Neural cell (in vitro differentiated cells): Measurements from ENCODE around the gene PCDH15. TPM values are rescaled to one million over a fixed set of nuclear protein-coding genes. Genes with fewer than 3 reads are reported as not detected.

Source experiments
- H2AFZ ChIP-seq: fragments of 200-600, 300-800 bp; sonication (generic), shearing (Covaris generic); 2 replicates; pipeline ENCODE4 v1.6.0; 2014; ENCODE audit warnings: low read depth, mild to moderate bottlenecking, antibody characterized with exemption, low read length, moderate library complexity
- H3F3A ChIP-seq: fragments of 200-600 bp; shearing (Covaris generic); 2 replicates; pipeline ENCODE4 v1.6.1; 2016; ENCODE audit warnings: mild to moderate bottlenecking, moderate library complexity, mixed read lengths, antibody characterized with exemption, low read length; ENCODE audit not compliant: insufficient read depth, poor library complexity, severe bottlenecking
- H3K27ac ChIP-seq: fragments of 200-600, 300-800 bp; sonication (generic), shearing (Covaris generic); 2 replicates; pipeline ENCODE4 v1.5.1; 2014; ENCODE audit warnings: mild to moderate bottlenecking, low read length, moderate library complexity
- H3K27me3 ChIP-seq: fragments of 300-800, 200-600 bp; sonication (generic), shearing (Covaris generic); 2 replicates; pipeline ENCODE4 v1.6.0; 2014; ENCODE audit warnings: mild to moderate bottlenecking, low read depth, low read length, moderate library complexity; ENCODE audit not compliant: insufficient read depth
- H3K36me3 ChIP-seq: fragments of 300-800, 200-600 bp; sonication (generic), shearing (Covaris generic); 2 replicates; pipeline ENCODE4 v1.5.1; 2014; ENCODE audit warnings: mild to moderate bottlenecking, antibody characterized with exemption, low read length, moderate library complexity; ENCODE audit not compliant: insufficient read depth
- H3K4me2 ChIP-seq: fragments of 300-800, 200-600 bp; sonication (generic), shearing (Covaris generic); 2 replicates; pipeline ENCODE4 v1.6.0; 2014; ENCODE audit warnings: mild to moderate bottlenecking, low read length
- H3K4me3 ChIP-seq: fragments of 300-800, 200-600 bp; sonication (generic), shearing (Covaris generic); 2 replicates; pipeline ENCODE4 v1.5.1; 2014; ENCODE audit warnings: mild to moderate bottlenecking, low read length, moderate library complexity
- H3K79me2 ChIP-seq: fragments of 200-600 bp; shearing (Covaris generic); replicated peaks from 2 replicates; pipeline ENCODE4 v1.6.0; 2014; ENCODE audit warnings: mild to moderate bottlenecking, low read length, moderate library complexity; ENCODE audit not compliant: insufficient read depth
- H3K9ac ChIP-seq: fragments of 300-800, 200-600 bp; sonication (generic), shearing (Covaris generic); 2 replicates; pipeline ENCODE4 v1.6.1; 2016; ENCODE audit warnings: mild to moderate bottlenecking, low read length, mixed read lengths
- H3K9me2 ChIP-seq: fragments of 200-600 bp; shearing (Covaris generic); 2 replicates; pipeline ENCODE4 v1.6.1; 2016; ENCODE audit warnings: mild to moderate bottlenecking, low read length, mixed read lengths; ENCODE audit not compliant: insufficient read depth
- H3K9me3 ChIP-seq: fragments of 200-600, 300-800 bp; sonication (generic), shearing (Covaris generic); 2 replicates; pipeline ENCODE4 v1.6.1; 2016; ENCODE audit warnings: mild to moderate bottlenecking, mixed run types, low read length, moderate library complexity, mixed read lengths
- H4K20me1 ChIP-seq: fragments of 200-600 bp; shearing (Covaris generic); 2 replicates; pipeline ENCODE4 v1.6.1; 2016; ENCODE audit warnings: mild to moderate bottlenecking, mixed run types; ENCODE audit not compliant: insufficient read depth
- EP300 ChIP-seq: fragments of 450-650 bp; conservative IDR thresholded peaks from 2 replicates; pipeline ENCODE4 v1.6.1; 2014; ENCODE audit warnings: antibody characterized with exemption, mild to moderate bottlenecking, moderate library complexity; ENCODE audit not compliant: poor library complexity, severe bottlenecking
- EZH2 ChIP-seq: fragments of 200-600, 300-800 bp; shearing (Covaris generic), sonication (generic); IDR thresholded peaks from 2 replicates; pipeline ENCODE4 v1.6.1; 2014; ENCODE audit warnings: antibody characterized with exemption, low read length, borderline replicate concordance, mild to moderate bottlenecking; ENCODE audit not compliant: insufficient read depth, poor library complexity, severe bottlenecking
- MXI1 ChIP-seq: fragments of 450-650 bp; conservative IDR thresholded peaks from 2 replicates; pipeline ENCODE4 v1.6.1; 2014; ENCODE audit warnings: antibody characterized with exemption, mild to moderate bottlenecking; ENCODE audit not compliant: poor library complexity, severe bottlenecking
- POLR2AphosphoS5 ChIP-seq: IDR thresholded peaks from 2 replicates; pipeline ENCODE4 v1.6.1; 2012
- RAD21 ChIP-seq: fragments of 450-650 bp; conservative IDR thresholded peaks from 2 replicates; pipeline ENCODE4 v1.6.1; 2014; ENCODE audit warnings: antibody characterized with exemption, mild to moderate bottlenecking, moderate library complexity
- SMC3 ChIP-seq: fragments of 450-650 bp; conservative IDR thresholded peaks from 2 replicates; pipeline ENCODE4 v1.6.1; 2014; ENCODE audit warnings: antibody characterized with exemption, mild to moderate bottlenecking, moderate library complexity; ENCODE audit not compliant: poor library complexity
- TAF1 ChIP-seq: IDR thresholded peaks from 2 replicates; pipeline ENCODE4 v1.6.1; 2012; ENCODE audit warnings: low read depth
- polyA plus RNA-seq: library from polyadenylated mRNA; depleted of rRNA; stranded (reverse); fragments of >200 nt; gene quantifications from 2 replicates; pipeline ENCODE4 v1.2.3, GENCODE V29; 2014
- TF ChIP-seq, protein P1 (sequence below): IDR thresholded peaks from 2 replicates; pipeline ENCODE4 v1.6.1; 2012; ENCODE audit warnings: borderline replicate concordance
- TF ChIP-seq, protein P2 (sequence below): fragments of 450-650 bp; IDR thresholded peaks from 2 replicates; pipeline ENCODE4 v1.5.1; 2014; ENCODE audit warnings: antibody characterized with exemption, mild to moderate bottlenecking, moderate library complexity; ENCODE audit not compliant: poor library complexity, severe bottlenecking

Gene PCDH15
- polyA plus RNA-seq, 1 donor from 2014 or later, result 1.2 TPM

- Histone ChIP-seq H2AFZ (no peak overlapping the region), H3K79me2 (no peaks in the 10 kb centered on the region), H3K9ac (no peak overlapping the region), H3K36me3 (no peaks in the 10 kb centered on the region), H3K4me2 (no peak overlapping the region), H3K9me2 (no peaks in the 10 kb centered on the region), H3F3A (no peaks in the 10 kb centered on the region), H4K20me1 (no peaks in the 10 kb centered on the region), H3K9me3 (no peaks in the 10 kb centered on the region), H3K27me3 (no peaks in the 10 kb centered on the region), H3K27ac (no peak overlapping the region), H3K4me3 (no peak overlapping the region)
- TF ChIP-seq POLR2AphosphoS5 (no peak), RAD21 (no peak), EP300 (no peak), TAF1 (no peak), EZH2 (no peak), SMC3 (no peak), MXI1 (no peak)
- TF ChIP-seq, protein P1, sequence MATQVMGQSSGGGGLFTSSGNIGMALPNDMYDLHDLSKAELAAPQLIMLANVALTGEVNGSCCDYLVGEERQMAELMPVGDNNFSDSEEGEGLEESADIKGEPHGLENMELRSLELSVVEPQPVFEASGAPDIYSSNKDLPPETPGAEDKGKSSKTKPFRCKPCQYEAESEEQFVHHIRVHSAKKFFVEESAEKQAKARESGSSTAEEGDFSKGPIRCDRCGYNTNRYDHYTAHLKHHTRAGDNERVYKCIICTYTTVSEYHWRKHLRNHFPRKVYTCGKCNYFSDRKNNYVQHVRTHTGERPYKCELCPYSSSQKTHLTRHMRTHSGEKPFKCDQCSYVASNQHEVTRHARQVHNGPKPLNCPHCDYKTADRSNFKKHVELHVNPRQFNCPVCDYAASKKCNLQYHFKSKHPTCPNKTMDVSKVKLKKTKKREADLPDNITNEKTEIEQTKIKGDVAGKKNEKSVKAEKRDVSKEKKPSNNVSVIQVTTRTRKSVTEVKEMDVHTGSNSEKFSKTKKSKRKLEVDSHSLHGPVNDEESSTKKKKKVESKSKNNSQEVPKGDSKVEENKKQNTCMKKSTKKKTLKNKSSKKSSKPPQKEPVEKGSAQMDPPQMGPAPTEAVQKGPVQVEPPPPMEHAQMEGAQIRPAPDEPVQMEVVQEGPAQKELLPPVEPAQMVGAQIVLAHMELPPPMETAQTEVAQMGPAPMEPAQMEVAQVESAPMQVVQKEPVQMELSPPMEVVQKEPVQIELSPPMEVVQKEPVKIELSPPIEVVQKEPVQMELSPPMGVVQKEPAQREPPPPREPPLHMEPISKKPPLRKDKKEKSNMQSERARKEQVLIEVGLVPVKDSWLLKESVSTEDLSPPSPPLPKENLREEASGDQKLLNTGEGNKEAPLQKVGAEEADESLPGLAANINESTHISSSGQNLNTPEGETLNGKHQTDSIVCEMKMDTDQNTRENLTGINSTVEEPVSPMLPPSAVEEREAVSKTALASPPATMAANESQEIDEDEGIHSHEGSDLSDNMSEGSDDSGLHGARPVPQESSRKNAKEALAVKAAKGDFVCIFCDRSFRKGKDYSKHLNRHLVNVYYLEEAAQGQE, result no peak
Measured at GRCh38 chr10:54060572-54060971, 740.5 kb downstream of the PCDH15 start.

DNA sequence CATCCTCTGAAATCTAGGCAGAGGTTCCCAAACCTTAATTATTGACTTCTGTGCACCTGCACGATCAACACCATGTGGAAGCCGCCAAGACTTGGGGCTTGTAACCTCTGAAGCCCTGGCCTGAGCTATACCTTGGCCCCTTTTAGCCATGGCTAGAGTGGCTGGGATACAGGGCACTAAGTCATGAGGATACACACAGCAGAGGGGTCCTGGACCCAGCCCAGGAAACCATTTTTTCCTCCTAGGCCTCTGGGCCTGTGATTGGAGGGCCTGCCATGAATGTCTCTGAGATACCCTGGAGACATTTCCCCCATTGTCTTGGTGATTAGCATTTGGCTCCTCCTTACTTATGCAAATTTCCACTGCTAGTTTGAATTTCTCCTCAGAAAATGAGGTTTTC, 743.7 kb downstream of the PCDH15 start:
- H3K9ac ChIP-seq, result no peak overlapping the region
- H3K4me2 ChIP-seq, result no peak overlapping the region
- no peaks in the 10 kb centered on the region for H3F3A ChIP-seq
- H2AFZ ChIP-seq, result no peak overlapping the region
- no peak overlapping the region for H3K4me3 ChIP-seq
- no peaks in the 10 kb centered on the region for H3K79me2 ChIP-seq
- no peaks in the 10 kb centered on the region for H3K27me3 ChIP-seq
- TF ChIP-seq RAD21, result no peak
- TF ChIP-seq MXI1, result no peak
- TF ChIP-seq, protein P1, result no peak
- no peak for TF ChIP-seq POLR2AphosphoS5
- no peak for TF ChIP-seq EZH2
- no peak for TF ChIP-seq EP300
- no peak for TF ChIP-seq SMC3
- TF ChIP-seq, protein P2, sequence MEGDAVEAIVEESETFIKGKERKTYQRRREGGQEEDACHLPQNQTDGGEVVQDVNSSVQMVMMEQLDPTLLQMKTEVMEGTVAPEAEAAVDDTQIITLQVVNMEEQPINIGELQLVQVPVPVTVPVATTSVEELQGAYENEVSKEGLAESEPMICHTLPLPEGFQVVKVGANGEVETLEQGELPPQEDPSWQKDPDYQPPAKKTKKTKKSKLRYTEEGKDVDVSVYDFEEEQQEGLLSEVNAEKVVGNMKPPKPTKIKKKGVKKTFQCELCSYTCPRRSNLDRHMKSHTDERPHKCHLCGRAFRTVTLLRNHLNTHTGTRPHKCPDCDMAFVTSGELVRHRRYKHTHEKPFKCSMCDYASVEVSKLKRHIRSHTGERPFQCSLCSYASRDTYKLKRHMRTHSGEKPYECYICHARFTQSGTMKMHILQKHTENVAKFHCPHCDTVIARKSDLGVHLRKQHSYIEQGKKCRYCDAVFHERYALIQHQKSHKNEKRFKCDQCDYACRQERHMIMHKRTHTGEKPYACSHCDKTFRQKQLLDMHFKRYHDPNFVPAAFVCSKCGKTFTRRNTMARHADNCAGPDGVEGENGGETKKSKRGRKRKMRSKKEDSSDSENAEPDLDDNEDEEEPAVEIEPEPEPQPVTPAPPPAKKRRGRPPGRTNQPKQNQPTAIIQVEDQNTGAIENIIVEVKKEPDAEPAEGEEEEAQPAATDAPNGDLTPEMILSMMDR, result no peak
- TF ChIP-seq TAF1, result no peak
- no peak overlapping the region for H3K27ac ChIP-seq
- H3K36me3 ChIP-seq, result no peaks in the 10 kb centered on the region
- H3K9me2 ChIP-seq, result no peaks in the 10 kb centered on the region
- no peaks in the 10 kb centered on the region for H3K9me3 ChIP-seq
- no peaks in the 10 kb centered on the region for H4K20me1 ChIP-seq
